ENCODE results near the gene WDPCP.
A peak's percentile ranks its signal among the peaks of the same experiment; 100 is the strongest.

GRCh38 chr2:63078852-63079606, 509.2 kb downstream of the WDPCP start:
- TF ChIP-seq CTCF (conservative IDR thresholded peaks at IDR 0.05; ENCODE audit: low read length): peak; percentile 74
- no peak for TF ChIP-seq EZH2phosphoT487 (IDR thresholded peaks at IDR 0.05; ENCODE audit: borderline replicate concordance, low read depth, low read length)

All from OCI-LY7 (cell line).